ENCODE data around the gene FGFR3. TPM values are rescaled to one million over a fixed set of nuclear protein-coding genes. Genes with fewer than 3 reads are reported as not detected.

FGFR3 gene
- total and polyA plus RNA-seq, 3 experiments from 2014 or later: 0.07 TPM; not detected in 2

- CTCF ChIA-PET: no interaction called here
- Histone ChIP-seq H3K27ac (ENCODE audit: low read depth, low read length) (no peak overlapping the region), H3K9me3 (ENCODE audit: low read length) (no peaks in the 10 kb centered on the region), H3K4me1 (ENCODE audit: insufficient read depth, low read length) (peaks cover 5% of the 10 kb centered on the region), H3K4me3 (ENCODE audit: low read length) (no peak overlapping the region), H3K36me3 (ENCODE audit: insufficient read depth, low read length) (no peaks in the 10 kb centered on the region), H3K27me3 (ENCODE audit: insufficient read depth, low read length, poor library complexity, severe bottlenecking) (no peaks in the 10 kb centered on the region)
- Mint-ChIP-seq H3K27me3 (peaks cover 0 to 3% of the 10 kb centered on the region in 2 donors), H3K4me3 (no peak overlapping the region), H3K36me3 (no peaks in the 10 kb centered on the region), H3K4me1 (no peaks in the 10 kb centered on the region), H3K27ac (no peak overlapping the region), H3K9me3 (no peaks in the 10 kb centered on the region)
- POLR2A ChIA-PET: no interaction called here
- DNase-seq: no peak
Measured at GRCh38 chr4:1757836-1758235, 35.3 kb upstream of the FGFR3 start.

GRCh38 chr4:1758306-1759121, 34.6 kb upstream of the FGFR3 start:
- H3K4me3 ChIP-seq (ENCODE audit: low read length): no peak overlapping the region
- H3K27ac ChIP-seq (ENCODE audit: low read depth, low read length): no peak overlapping the region
- Mint-ChIP-seq H3K4me1 (no peaks in the 10 kb centered on the region), H3K27ac (no peak overlapping the region), H3K9me3 (no peaks in the 10 kb centered on the region), H3K4me3 (no peak overlapping the region), H3K27me3 (peaks cover 0 to 3% of the 10 kb centered on the region in 2 donors), H3K36me3 (no peaks in the 10 kb centered on the region)
- ChIA-PET POLR2A (no interaction called here), CTCF (interaction anchor here (1.4 kb wide), 1 partner anchor 32 kb away, joined by 4 read pairs; no protein-coding TSS in a partner anchor)
- no peak for DNase-seq
- no peaks in the 10 kb centered on the region for H3K4me1 ChIP-seq (ENCODE audit: insufficient read depth, low read length)
- H3K27me3 ChIP-seq (ENCODE audit: insufficient read depth, low read length, poor library complexity, severe bottlenecking): no peaks in the 10 kb centered on the region
- H3K36me3 ChIP-seq (ENCODE audit: insufficient read depth, low read length): no peaks in the 10 kb centered on the region
- H3K9me3 ChIP-seq (ENCODE audit: low read length): no peaks in the 10 kb centered on the region

DNA sequence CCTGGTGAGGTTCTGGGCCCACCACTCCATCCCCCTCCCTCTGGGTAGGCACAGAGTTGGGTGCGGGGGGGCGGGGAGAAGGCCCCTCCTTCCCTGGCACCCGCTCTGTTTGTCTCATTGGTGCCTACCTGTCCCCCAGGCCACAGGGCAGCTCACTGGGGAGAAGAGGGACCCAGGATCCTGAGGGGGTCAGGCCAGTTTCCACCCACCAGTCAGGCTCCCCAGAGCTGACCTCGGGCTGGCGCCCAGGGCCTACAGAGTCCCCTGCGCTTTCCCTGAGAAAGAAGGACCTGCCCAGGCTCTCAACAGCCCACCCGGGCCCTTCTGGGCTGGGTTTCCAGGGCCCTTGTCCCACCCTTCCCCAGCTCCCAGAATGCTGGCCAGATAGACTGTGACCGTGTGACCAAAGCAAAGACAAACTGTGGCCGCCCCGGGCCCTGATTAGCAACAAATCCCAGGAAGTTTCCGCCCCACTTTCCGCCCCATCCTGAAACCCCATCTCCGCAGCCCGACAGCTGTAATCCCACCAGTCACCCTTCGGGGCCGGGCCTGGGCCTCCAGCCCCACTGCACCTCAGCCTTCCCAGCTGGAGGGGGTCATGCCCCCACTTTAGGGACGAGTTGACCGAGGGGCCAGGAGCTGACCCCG, 33.8 kb upstream of the FGFR3 start:
- Histone ChIP-seq H3K4me1 (ENCODE audit: insufficient read depth, low read length) (no peaks in the 10 kb centered on the region), H3K36me3 (ENCODE audit: insufficient read depth, low read length) (no peaks in the 10 kb centered on the region), H3K27ac (ENCODE audit: low read depth, low read length) (no peak overlapping the region), H3K27me3 (ENCODE audit: insufficient read depth, low read length, poor library complexity, severe bottlenecking) (no peaks in the 10 kb centered on the region), H3K9me3 (ENCODE audit: low read length) (no peaks in the 10 kb centered on the region), H3K4me3 (ENCODE audit: low read length) (no peak overlapping the region)
- H3K27ac Mint-ChIP-seq: no peak overlapping the region
- no peaks in the 10 kb centered on the region for H3K4me1 Mint-ChIP-seq
- ChIA-PET POLR2A (no interaction called here), CTCF (interaction anchor here (1.4 to 2.2 kb wide), 2 partner anchors 33 to 140 kb away, joined by 4 to 11 read pairs; no protein-coding TSS in a partner anchor)
- no peak for DNase-seq
- H3K36me3 Mint-ChIP-seq: no peaks in the 10 kb centered on the region
- H3K4me3 Mint-ChIP-seq: no peak overlapping the region
- no peaks in the 10 kb centered on the region for H3K9me3 Mint-ChIP-seq
- H3K27me3 Mint-ChIP-seq: peaks cover 3% of the 10 kb centered on the region in 2 donors

GRCh38 chr4:1759818-1760223, 33.3 kb upstream of the FGFR3 start:
- peaks cover 3% of the 10 kb centered on the region in 2 donors for H3K27me3 Mint-ChIP-seq
- Histone ChIP-seq H3K36me3 (ENCODE audit: insufficient read depth, low read length) (no peaks in the 10 kb centered on the region), H3K9me3 (ENCODE audit: low read length) (no peaks in the 10 kb centered on the region), H3K4me3 (ENCODE audit: low read length) (no peak overlapping the region), H3K4me1 (ENCODE audit: insufficient read depth, low read length) (no peaks in the 10 kb centered on the region), H3K27me3 (ENCODE audit: insufficient read depth, low read length, poor library complexity, severe bottlenecking) (no peaks in the 10 kb centered on the region), H3K27ac (ENCODE audit: low read depth, low read length) (no peak overlapping the region)
- no peak overlapping the region for H3K4me3 Mint-ChIP-seq
- ChIA-PET CTCF (interaction anchor here (1.4 to 2.2 kb wide), 2 partner anchors 33 to 140 kb away, joined by 4 to 11 read pairs; no protein-coding TSS in a partner anchor), POLR2A (no interaction called here)
- no peaks in the 10 kb centered on the region for H3K9me3 Mint-ChIP-seq
- no peak overlapping the region for H3K27ac Mint-ChIP-seq
- H3K4me1 Mint-ChIP-seq: no peaks in the 10 kb centered on the region
- no peak for DNase-seq
- H3K36me3 Mint-ChIP-seq: no peaks in the 10 kb centered on the region

DNA sequence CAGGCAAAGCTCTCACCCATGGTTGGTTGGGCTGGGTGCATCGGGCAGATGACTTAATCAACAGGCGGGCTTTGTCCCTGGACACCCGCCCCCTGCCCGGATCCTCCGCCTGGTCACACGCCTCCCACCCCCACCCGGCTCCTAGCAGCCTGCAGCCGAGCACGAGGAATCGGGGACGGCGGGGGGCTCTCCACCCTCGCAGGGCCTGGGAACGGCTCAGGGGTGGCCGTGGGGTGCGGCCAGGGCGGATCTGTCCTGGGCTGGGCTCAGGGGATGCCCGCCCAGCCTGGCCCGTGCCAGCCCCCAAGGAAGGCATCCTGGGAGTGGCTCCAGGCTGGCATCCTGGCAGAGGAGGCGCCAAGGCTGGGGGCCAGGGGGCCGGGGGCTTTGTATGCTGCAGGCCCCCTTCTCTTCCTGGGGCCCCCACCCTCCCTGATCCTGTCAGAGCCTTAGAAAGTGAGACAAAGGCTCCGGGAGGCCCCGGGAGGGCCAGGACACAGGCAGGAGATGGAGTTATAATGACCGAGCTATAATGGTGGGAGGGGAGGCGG, 32.5 kb upstream of the FGFR3 start:
- CTCF ChIA-PET: interaction anchor here (2.2 kb wide), 1 partner anchor 139 kb away, joined by 11 read pairs; no protein-coding TSS in a partner anchor
- Mint-ChIP-seq H3K27me3 (peaks cover 4 to 10% of the 10 kb centered on the region in 2 donors), H3K27ac (no peak overlapping the region), H3K9me3 (no peaks in the 10 kb centered on the region), H3K4me3 (no peak overlapping the region), H3K36me3 (no peaks in the 10 kb centered on the region), H3K4me1 (peaks cover 0 to 3% (median 0%) of the 10 kb centered on the region in 3 donors)
- Histone ChIP-seq H3K36me3 (ENCODE audit: insufficient read depth, low read length) (no peaks in the 10 kb centered on the region), H3K27ac (ENCODE audit: low read depth, low read length) (no peak overlapping the region), H3K27me3 (ENCODE audit: insufficient read depth, low read length, poor library complexity, severe bottlenecking) (no peaks in the 10 kb centered on the region), H3K4me1 (ENCODE audit: insufficient read depth, low read length) (no peaks in the 10 kb centered on the region), H3K4me3 (ENCODE audit: low read length) (no peak overlapping the region), H3K9me3 (ENCODE audit: low read length) (no peaks in the 10 kb centered on the region)
- POLR2A ChIA-PET: no interaction called here
- no peak for DNase-seq

- Mint-ChIP-seq H3K4me3 (no peak overlapping the region), H3K4me1 (peaks cover 0 to 4% (median 0%) of the 10 kb centered on the region in 3 donors), H3K36me3 (no peaks in the 10 kb centered on the region), H3K27me3 (peaks cover 4 to 11% of the 10 kb centered on the region in 2 donors), H3K9me3 (no peaks in the 10 kb centered on the region), H3K27ac (no peak overlapping the region)
- Histone ChIP-seq H3K27me3 (ENCODE audit: insufficient read depth, low read length, poor library complexity, severe bottlenecking) (no peaks in the 10 kb centered on the region), H3K27ac (ENCODE audit: low read depth, low read length) (no peak overlapping the region), H3K9me3 (ENCODE audit: low read length) (no peaks in the 10 kb centered on the region), H3K4me1 (ENCODE audit: insufficient read depth, low read length) (no peaks in the 10 kb centered on the region), H3K36me3 (ENCODE audit: insufficient read depth, low read length) (no peaks in the 10 kb centered on the region), H3K4me3 (ENCODE audit: low read length) (no peak overlapping the region)
- CTCF ChIA-PET: interaction anchor here (2.2 kb wide), 1 partner anchor 138 kb away, joined by 11 read pairs; no protein-coding TSS in a partner anchor
- DNase-seq: no peak
- POLR2A ChIA-PET: no interaction called here
Measured at GRCh38 chr4:1761130-1761689, 31.9 kb upstream of the FGFR3 start.

DNA sequence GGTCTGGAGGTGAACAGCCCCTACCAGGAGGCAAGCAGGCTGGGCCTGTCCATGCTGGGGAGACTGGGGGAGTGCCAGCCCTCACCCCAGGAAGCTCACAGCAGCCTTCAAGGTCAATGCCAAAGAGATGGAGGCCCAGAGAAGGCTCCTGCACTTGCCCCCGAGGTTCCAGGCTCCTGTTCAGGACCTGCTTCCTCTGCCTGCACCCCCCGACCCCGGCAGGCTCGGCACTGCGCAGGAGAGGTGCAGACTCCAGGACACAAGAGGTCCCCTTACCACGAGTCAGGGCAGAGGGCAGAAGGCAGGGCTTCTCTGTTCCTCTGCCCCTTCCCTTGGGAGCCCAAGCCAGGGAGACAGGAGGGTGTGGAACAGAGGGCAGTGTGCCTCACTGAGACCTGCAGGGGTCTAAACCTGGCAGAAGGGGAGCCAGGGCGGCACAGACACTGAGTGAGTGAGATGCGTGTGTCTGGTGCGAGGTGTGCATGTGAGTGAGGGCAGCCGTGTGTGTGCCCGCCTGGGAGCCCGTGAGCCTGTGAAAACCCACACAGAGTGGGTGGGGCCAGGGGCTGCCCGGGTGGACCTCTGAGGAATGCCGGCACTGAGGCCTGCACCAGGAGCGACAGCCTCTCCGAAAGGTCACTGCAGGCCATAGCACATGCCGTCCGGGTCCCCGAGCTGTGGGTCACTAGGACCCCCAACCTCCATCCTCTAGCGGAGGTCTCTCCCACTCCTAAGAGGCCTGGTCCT, 30.7 kb upstream of the FGFR3 start:
- CTCF ChIA-PET: no interaction called here
- Mint-ChIP-seq H3K27ac (no peak overlapping the region), H3K9me3 (no peaks in the 10 kb centered on the region), H3K27me3 (peaks cover 4 to 11% of the 10 kb centered on the region in 2 donors), H3K4me3 (no peak overlapping the region), H3K4me1 (peaks cover 0 to 4% (median 0%) of the 10 kb centered on the region in 3 donors), H3K36me3 (no peaks in the 10 kb centered on the region)
- Histone ChIP-seq H3K9me3 (ENCODE audit: low read length) (no peaks in the 10 kb centered on the region), H3K4me1 (ENCODE audit: insufficient read depth, low read length) (no peaks in the 10 kb centered on the region), H3K27me3 (ENCODE audit: insufficient read depth, low read length, poor library complexity, severe bottlenecking) (no peaks in the 10 kb centered on the region), H3K4me3 (ENCODE audit: low read length) (no peak overlapping the region), H3K27ac (ENCODE audit: low read depth, low read length) (no peak overlapping the region), H3K36me3 (ENCODE audit: insufficient read depth, low read length) (no peaks in the 10 kb centered on the region)
- POLR2A ChIA-PET: no interaction called here
- DNase-seq: no peak

All from CD8-positive, alpha-beta memory T cell (primary cell).